ENCODE data around the gene PKN3. TPM values are rescaled to one million over a fixed set of nuclear protein-coding genes. Genes with fewer than 3 reads are reported as not detected.
A peak's percentile ranks its signal among the peaks of the same experiment; 100 is the strongest.

PKN3 gene
- total RNA-seq, 6 donors from 2014 or later, result 4.8 to 38.8 (median 14.0) TPM

- no peak for ATAC-seq (ENCODE audit: low FRiP score in 2 of 2)
- H3K4me3 ChIP-seq, result no peak overlapping the region
- H3K9me3 ChIP-seq, result no peaks in the 10 kb centered on the region
- H3K27me3 ChIP-seq, result no peaks in the 10 kb centered on the region
- no peak overlapping the region for H3K27ac ChIP-seq
- peaks cover under 1 to 53% (median 29%) of the 10 kb centered on the region in 4 donors for H3K36me3 ChIP-seq
- 100% methylated on average over 1 of the region's 1 CpG for WGBS, 2 donors
- no peaks in the 10 kb centered on the region for H3K4me1 ChIP-seq
- no peak for TF ChIP-seq POLR2AphosphoS5 (IDR thresholded peaks at IDR 0.05)
- TF ChIP-seq, protein P1, sequence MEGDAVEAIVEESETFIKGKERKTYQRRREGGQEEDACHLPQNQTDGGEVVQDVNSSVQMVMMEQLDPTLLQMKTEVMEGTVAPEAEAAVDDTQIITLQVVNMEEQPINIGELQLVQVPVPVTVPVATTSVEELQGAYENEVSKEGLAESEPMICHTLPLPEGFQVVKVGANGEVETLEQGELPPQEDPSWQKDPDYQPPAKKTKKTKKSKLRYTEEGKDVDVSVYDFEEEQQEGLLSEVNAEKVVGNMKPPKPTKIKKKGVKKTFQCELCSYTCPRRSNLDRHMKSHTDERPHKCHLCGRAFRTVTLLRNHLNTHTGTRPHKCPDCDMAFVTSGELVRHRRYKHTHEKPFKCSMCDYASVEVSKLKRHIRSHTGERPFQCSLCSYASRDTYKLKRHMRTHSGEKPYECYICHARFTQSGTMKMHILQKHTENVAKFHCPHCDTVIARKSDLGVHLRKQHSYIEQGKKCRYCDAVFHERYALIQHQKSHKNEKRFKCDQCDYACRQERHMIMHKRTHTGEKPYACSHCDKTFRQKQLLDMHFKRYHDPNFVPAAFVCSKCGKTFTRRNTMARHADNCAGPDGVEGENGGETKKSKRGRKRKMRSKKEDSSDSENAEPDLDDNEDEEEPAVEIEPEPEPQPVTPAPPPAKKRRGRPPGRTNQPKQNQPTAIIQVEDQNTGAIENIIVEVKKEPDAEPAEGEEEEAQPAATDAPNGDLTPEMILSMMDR (IDR thresholded peaks at IDR 0.05), result no peak
- no peak for DNase-seq
These were observed 44.9 kb downstream of the PKN3 start for GRCh38 chr9:128747241-128747640.

DNA sequence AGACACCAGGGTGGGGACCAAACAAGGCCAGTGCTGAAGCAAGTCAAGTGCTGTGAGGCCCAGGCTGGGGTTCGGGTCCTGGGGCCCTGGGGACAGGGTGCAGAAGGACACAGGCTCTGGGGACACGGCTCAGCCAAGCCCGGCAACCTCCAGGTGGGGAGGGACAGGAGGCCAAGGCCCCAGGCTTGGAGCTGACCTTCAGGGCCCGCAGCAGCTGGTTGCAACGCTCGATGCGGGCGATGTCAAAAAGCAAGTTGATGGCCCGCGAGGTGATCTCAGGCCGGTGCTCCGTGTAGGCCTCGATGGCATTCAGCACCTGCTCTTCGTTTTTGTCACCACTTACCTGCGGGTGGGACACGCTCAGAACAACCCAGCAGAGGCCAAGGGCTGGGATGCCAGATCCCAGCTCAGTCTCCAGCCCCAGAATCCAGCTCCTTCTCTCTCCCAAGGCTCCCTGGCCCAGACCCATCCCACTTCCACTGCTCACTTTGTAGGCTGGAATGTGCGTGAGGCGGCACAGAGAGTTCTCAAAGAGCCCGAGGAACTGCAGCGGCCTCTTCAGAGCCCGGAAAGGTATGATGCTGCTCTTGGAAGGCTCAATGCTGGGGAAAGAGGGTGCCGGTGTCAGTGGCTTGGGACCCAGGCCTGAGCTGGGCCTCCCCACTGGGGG lies 48.8 kb downstream of the PKN3 start:
- H3K36me3 ChIP-seq, result peaks cover 15 to 79% (median 52%) of the 10 kb centered on the region in 4 donors
- H3K4me3 ChIP-seq, result no peak overlapping the region
- TF ChIP-seq POLR2A (IDR thresholded peaks at IDR 0.05) (no peak), EP300 (IDR thresholded peaks at IDR 0.05) (no peak), POLR2AphosphoS5 (IDR thresholded peaks at IDR 0.05) (no peak)
- TF ChIP-seq, protein P1 (IDR thresholded peaks at IDR 0.05), result no peak
- H3K27ac ChIP-seq, result no peak overlapping the region
- H3K9me3 ChIP-seq, result no peaks in the 10 kb centered on the region
- ATAC-seq (ENCODE audit: low FRiP score in 2 of 2), result no peak
- DNase-seq, result peak in 1 of 2 donors; percentile 73
- H3K4me1 ChIP-seq, result no peaks in the 10 kb centered on the region
- WGBS, 2 donors, result 92 to 97% methylated on average over 17 to 22 of the region's 22 CpGs
- H3K27me3 ChIP-seq, result no peaks in the 10 kb centered on the region

GRCh38 chr9:128753627-128754026 lies 51.3 kb downstream of the PKN3 start:
- H3K9me3 ChIP-seq, result no peaks in the 10 kb centered on the region
- no peak overlapping the region for H3K27ac ChIP-seq
- no peak overlapping the region for H3K4me3 ChIP-seq
- ATAC-seq (ENCODE audit: low FRiP score in 2 of 2) (no peak), DNase-seq (peak in 1 of 2 donors; percentile 80)
- peaks cover 15 to 59% (median 49%) of the 10 kb centered on the region in 4 donors for H3K36me3 ChIP-seq
- H3K4me1 ChIP-seq, result no peaks in the 10 kb centered on the region
- H3K27me3 ChIP-seq, result no peaks in the 10 kb centered on the region
- 86 to 96% methylated on average over 2 to 16 of the region's 16 CpGs for WGBS, 2 donors
- TF ChIP-seq EP300 (IDR thresholded peaks at IDR 0.05), result no peak
- no peak for TF ChIP-seq POLR2A (IDR thresholded peaks at IDR 0.05)
- no peak for TF ChIP-seq POLR2AphosphoS5 (IDR thresholded peaks at IDR 0.05)
- TF ChIP-seq, protein P1 (IDR thresholded peaks at IDR 0.05), result no peak

DNA sequence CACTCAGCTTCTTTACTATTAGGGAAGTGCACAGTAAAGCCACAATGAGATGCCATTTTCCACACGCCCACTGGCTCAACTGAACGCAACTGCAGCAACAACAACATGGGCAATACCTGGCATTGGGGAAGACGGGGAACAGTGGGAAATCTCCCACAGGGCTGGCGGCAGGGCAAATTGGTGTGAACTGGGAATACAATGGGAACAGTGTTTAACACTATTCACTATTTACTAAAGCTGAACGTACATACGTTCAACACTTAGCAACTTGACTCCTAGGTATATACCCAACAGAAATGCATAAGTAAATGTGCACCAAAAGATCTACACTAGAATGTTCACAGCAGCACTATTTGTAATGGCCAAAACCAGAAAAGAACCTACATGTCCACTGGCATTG lies 55.3 kb downstream of the PKN3 start:
- peaks cover 0 to 4% (median 0%) of the 10 kb centered on the region in 4 donors for H3K4me1 ChIP-seq
- ATAC-seq (ENCODE audit: low FRiP score in 2 of 2) (no peak), DNase-seq (no peak)
- TF ChIP-seq POLR2AphosphoS5 (IDR thresholded peaks at IDR 0.05) (no peak), EP300 (IDR thresholded peaks at IDR 0.05) (no peak), POLR2A (IDR thresholded peaks at IDR 0.05) (no peak)
- TF ChIP-seq, protein P1 (IDR thresholded peaks at IDR 0.05), result no peak
- WGBS, 2 donors, result 81 to 89% methylated on average over 6 of the region's 6 CpGs
- H3K4me3 ChIP-seq, result no peak overlapping the region
- no peak overlapping the region for H3K27ac ChIP-seq
- H3K27me3 ChIP-seq, result no peaks in the 10 kb centered on the region
- peaks cover 12 to 27% (median 22%) of the 10 kb centered on the region in 4 donors for H3K36me3 ChIP-seq
- H3K9me3 ChIP-seq, result no peaks in the 10 kb centered on the region

Measured in upper lobe of left lung (tissue), 6 donors.